ENCODE measurements around the gene NCK1.

Gene NCK1

DNA sequence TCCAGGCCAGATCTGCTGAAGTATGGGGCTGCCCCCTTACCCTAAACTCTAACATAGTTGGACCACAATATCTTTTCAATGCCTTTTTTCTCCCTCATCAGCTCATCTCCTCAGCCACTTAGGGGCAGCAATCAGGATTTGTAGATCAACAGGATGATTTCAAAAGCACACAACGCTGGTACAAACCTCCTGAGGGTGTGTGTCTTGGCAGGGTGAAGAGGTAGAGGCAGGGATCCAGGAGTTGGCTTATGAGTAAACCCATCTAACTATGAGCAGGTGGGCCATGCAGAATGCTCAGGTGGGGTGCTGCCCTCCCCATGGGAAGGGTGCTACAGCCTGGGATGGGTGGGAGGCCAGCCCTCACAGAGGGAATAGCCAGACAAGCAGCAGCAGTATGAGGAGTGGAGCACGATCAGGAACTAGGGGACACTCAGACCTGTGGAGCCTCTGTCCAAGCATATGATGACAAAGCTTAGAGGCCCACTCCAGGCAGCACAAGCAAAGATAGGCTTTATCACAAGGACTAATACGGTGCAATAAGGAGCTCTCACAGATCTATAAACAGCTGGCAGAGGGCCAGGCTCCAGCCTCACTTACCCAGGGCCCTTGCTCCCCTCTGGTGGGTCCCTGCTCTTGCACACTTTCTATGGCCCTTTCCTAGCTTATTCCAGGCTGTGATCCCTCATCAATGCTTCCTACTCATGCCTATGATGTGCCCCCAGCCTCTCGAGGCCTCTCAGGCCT is 127.9 kb downstream of the NCK1 start:
- no peak for FAIRE-seq

DNA sequence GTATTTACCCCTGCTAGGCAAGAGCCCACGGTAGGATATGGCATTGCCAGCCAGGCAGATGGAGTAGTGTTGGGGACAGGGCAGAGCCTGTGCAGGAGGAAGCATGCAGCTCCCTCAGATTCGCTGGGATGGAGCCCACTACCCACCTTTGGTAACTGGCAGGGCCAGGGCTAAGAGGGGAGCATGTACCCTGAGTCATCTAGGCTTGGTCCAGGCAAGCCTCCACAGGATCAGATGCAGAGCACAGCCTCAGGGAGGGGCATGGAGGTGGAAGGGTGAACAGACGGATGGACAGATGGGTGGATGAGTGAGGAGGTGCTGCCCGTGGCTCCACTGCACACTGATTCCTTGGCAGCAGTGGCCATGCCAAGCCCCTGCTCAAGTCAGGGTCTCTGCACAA is 128.8 kb downstream of the NCK1 start:
- no peak for FAIRE-seq

DNA sequence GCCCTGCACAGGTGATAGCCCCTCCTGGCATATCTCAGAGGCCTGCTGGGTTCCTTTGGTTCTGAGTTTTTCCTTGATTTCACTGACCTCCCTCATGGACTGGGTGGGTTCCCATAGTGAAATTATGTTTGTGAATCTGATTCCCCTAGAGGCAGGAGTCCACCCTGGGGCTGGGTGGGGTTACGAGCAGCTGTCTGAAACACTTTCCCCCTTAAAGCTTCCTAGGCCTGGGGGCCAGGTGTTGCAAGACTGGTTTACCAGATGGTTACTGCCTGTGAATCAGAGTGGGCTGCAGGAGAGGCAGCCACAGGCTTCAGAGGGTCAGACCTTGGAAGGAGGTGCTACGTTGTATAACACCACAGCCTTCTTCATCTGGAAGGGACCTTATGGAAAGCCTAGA is 130.1 kb downstream of the NCK1 start:
- FAIRE-seq, result no peak

DNA sequence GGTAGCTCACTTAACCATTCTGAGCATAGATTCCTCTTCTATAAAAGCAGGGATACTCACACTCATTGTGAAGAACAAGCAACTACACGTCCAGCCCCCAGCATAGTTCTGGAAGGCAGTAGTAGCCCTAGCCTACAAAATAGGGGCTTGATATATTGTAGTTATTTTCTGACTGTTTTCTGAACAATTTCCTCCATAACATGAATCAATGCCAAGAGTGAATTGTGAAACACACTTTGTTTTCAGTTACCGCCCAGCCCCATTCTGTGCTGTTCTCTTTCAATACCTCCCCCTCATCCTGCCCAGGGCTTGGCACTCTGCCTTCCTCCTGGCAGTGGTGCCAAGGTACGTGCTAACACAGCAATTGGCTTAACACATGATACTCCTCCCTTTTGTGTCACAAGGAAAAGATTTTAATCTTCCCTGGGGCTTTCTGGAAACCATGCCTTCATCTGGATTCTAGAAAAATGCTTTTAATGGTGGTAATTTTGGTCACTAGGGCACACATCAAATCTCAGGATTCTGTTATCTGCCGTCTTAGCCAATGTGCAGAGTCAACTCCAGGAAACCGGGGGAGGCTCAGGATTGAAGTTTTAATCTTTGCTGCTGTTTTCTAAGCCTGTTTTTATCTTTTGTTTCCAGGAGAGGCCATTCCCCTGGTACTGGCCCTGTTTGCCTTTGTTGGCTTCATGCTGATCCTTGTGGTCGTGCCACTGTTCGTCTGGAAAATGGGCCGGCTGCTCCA is 132.9 kb downstream of the NCK1 start:
- peak; percentile 24 for FAIRE-seq

DNA sequence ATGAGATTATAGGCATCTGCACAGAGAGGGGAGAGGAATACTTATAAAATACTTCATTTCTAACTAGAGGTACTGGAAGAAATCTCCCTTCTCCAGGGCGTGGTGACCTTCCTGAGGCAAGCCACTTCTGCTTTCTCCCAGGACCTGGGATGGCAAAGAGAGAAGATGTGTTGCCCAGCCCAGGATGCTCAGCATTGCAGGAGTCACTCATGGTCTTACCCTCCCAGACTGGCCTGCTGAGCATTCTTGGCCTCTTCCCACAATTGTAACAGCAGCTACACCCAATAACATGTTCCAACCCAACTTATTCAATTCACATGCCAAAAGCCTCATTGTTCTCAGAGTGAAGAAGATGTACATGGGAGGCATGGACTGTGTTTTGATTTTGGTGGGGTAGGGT is 133.6 kb downstream of the NCK1 start:
- FAIRE-seq, result no peak
